Stimulated activated naive CD4-positive, alpha-beta T cell (primary cell): Measurements from ENCODE around the gene HIVEP1.

ENCODE experiments used
- DNase-seq, 6 experiments: peaks; one replicate each; lab custom pipeline; 2025; lab: John Stamatoyannopoulos, UW

HIVEP1 gene

GRCh38 chr6:12189150-12189549, 177.0 kb downstream of the HIVEP1 start:
- no peak for DNase-seq

- no peak for DNase-seq
Observed at GRCh38 chr6:12189661-12190060, 177.5 kb downstream of the HIVEP1 start.

DNA sequence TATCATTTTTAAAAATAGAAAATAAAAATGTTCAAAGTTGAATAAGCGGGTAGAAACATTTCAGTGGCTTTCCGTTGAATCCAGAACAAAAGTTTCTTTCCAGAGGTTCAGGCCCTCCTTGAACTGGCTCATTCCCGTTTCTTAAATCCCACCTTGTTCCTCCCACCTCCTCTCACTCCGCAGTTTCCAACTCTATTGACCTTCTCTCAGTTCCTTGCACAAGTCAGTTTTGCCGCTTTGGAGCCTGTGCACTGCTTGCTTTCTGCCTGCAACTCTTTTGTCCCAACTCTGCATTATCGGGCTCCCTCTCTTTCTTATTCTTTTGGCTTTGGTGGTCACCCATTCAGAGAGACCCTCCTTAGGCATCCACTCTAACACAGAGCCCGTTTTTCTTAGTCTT, 178.1 kb downstream of the HIVEP1 start:
- DNase-seq: no peak

DNA sequence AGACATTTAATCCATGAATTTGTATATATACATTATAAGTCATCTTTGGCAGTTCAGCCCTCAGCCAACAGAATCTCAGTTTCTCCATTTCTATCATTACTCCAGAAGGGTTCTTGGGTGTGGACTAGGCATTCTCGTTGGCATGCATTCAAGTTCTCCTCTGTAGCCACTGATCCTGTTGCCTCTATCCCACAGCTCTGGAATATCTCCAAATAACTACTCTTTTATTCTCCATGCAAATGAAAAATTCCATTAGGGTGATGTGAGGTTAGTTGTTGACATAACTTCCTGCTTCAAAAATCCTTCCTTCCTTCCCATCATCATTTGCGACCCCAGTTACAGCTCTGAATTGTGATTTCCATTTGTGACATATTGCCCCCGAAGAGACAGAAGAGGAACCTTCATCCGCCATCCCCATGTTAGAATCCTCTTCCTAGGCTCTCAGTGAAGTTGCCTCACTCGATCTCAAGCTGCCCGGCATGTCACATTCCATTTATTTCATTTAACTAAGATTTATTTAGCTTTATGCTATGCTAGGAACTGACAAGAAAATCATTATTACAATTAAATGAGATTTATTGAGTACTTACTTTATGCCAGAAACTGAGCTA, 184.3 kb downstream of the HIVEP1 start:
- no peak for DNase-seq

- no peak for DNase-seq
Observed at GRCh38 chr6:12198851-12199250, 186.7 kb downstream of the HIVEP1 start.

DNA sequence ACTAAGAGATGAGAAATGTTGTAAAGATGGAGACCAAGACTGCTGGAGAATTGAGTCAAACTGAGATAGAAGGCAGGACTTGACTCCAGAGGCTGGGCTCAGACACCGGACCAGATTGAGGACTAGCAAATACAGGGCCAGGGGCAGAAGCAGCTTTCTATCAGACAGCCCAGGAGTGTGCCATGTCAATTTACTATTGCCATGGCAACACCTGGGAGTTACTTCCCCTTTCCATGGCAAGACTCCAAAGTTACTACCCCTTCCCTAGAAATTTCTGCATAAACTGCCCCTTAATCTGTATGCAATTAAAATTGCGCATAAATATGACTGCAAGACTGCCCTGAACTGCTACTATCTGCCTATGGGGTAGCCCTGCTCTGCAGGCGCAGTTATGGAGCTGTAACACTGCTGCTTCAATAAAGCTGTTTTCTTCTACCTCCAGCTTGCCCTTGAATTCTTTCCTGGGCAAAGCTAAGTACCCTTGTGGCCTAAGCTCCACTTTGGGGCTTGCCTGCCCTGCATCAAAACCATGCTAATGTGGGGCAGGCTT, 188.0 kb downstream of the HIVEP1 start:
- no peak for DNase-seq

- DNase-seq: no peak
Observed at GRCh38 chr6:12200761-12201160, 188.6 kb downstream of the HIVEP1 start.

DNA sequence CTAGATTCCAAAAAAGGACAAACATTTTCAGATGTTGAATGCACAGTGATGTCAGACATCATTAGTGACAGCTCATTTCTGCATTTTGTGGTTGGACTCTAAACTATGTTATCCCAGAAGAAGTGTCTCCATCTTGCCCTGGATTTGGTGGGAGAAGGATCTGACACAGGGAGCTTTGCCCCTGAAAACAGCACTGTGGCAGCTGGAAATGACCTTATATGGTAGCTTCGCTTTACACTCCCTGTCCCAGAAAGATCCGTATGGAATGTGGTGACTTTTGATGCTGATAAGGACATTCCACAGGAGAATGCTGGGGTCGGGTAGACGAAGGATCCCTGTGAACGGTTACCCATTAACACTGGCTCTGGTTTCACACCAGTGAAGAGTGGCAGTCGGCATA, 190.9 kb downstream of the HIVEP1 start:
- DNase-seq: no peak

DNA sequence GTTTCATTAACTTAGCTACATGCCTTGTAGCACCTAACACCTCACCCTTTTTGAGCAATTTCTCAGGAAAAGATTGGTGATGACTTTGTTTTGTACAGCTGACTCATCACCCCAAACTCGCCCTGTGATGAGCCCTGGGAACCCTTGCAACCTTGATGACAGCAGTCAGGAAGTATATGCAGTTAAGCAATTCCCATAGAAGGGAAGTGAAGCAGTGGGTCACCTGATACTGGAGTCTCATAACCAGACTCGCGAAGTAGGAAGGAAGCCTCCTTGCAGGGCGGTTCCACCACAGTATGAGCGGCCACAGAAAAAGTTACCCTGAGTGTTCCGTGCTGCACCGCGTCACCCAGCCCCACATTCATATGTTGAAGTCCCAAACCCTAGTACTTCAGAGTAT, 196.1 kb downstream of the HIVEP1 start:
- DNase-seq: no peak

- DNase-seq: no peak
Observed at GRCh38 chr6:12208673-12209072, 196.6 kb downstream of the HIVEP1 start.
